ENCODE data around the gene BCAR1. TPM values are rescaled to one million over a fixed set of nuclear protein-coding genes. Genes with fewer than 3 reads are reported as not detected.

BCAR1 gene
- total RNA-seq, 6 experiments from 2014 or later: 29.2 to 108 (median 51.2) TPM

DNA sequence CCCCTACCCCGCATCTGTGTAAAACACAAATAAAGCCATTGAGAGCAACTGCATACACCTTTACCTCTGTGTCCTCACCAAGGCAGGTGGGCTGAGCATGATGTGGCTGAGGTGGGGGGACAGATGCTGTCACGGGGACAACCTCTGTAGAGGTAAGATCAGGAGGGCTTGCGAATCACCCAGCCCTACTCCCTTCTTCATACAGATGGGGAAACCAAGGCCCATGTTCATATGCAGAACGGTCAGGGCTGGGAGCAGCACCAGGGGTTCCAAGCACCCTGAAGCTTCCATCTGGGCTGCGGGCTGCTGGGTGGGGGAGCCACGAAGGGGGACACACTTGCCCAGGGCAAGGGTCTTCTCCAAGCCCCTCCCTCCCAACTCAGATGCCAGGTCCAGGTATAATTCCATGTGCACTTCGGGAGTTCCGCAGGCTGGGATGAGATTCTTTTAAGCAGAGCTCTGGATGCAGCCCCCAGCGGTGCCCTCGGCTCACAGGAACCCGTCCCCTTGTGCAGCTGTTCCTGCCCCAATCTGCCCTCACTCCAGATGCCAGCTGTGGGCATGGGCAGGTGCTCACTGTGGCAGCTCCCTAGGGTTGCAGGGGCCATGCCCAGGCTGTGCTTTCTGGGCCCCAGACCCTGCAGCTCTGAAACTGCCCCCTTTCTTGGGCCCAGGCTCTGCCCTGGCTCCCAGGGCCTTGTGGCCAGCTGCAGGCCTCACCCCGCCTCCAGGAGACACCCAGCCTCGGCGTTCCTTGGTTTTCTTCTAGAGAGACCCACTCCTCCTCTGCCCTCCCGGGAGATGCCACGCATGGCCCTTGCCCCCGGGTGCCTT lies 23.1 kb downstream of the BCAR1 start:
- 92% methylated on average over 4 of the region's 17 CpGs for WGBS (ENCODE audit: insufficient coverage, low coverage, low lambda C conversion rate, missing lambda C conversion rate)
- H3K4me1 ChIP-seq: no peaks in the 10 kb centered on the region
- peaks cover 0 to 26% (median 11%) of the 10 kb centered on the region in 4 donors for H3K36me3 ChIP-seq
- H3K9me3 ChIP-seq: no peaks in the 10 kb centered on the region
- H3K27me3 ChIP-seq: no peaks in the 10 kb centered on the region
- DNase-seq: no peak
- ATAC-seq: no peak
- no peak overlapping the region for H3K27ac ChIP-seq
- no peak overlapping the region for H3K4me3 ChIP-seq
- TF ChIP-seq, protein P1, sequence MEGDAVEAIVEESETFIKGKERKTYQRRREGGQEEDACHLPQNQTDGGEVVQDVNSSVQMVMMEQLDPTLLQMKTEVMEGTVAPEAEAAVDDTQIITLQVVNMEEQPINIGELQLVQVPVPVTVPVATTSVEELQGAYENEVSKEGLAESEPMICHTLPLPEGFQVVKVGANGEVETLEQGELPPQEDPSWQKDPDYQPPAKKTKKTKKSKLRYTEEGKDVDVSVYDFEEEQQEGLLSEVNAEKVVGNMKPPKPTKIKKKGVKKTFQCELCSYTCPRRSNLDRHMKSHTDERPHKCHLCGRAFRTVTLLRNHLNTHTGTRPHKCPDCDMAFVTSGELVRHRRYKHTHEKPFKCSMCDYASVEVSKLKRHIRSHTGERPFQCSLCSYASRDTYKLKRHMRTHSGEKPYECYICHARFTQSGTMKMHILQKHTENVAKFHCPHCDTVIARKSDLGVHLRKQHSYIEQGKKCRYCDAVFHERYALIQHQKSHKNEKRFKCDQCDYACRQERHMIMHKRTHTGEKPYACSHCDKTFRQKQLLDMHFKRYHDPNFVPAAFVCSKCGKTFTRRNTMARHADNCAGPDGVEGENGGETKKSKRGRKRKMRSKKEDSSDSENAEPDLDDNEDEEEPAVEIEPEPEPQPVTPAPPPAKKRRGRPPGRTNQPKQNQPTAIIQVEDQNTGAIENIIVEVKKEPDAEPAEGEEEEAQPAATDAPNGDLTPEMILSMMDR (IDR thresholded peaks at IDR 0.05): no peak
- TF ChIP-seq POLR2A (IDR thresholded peaks at IDR 0.05): no peak
- intact Hi-C loops (cut with DNase I): no loop called here

DNA sequence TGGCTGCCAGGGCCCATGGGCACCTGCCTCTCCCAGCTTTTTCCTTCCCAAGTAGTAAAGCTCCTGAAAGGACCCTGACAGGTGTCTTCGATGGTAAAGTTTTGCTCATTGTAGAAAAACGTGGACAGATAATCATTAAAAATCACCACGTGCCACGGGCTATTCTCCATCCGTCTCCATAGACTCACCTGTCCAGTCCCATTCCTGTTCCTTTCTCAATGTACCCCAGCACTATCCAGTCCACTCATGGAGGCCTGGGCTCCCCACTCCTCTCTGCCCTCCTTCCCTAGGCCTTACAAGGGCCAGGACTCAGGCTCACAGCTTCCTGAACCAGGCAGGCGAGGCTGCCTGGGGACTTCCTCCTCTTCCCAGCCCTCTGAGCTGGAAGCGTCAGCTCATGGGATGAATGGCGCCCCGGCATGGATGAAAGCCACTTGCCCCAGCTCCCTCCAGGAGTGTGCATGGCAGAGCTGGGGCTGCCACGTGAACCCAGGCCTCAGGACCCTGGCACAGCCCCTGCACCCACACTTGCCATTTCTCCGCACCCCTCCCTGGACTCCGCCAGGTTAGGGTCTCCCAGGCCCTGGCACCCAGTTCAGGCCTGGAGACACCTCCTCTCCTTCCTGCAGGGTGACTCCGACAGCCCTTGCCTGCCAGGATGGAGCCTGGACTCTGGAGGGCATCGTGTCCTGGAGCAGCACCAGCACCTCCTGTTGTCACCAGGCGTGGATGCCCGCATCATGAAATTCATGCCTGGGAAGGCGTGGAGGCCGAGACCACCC lies 23.9 kb downstream of the BCAR1 start:
- Histone ChIP-seq H3K36me3 (peaks cover 0 to 20% (median 7%) of the 10 kb centered on the region in 4 donors), H3K4me1 (no peaks in the 10 kb centered on the region), H3K27me3 (no peaks in the 10 kb centered on the region), H3K27ac (no peak overlapping the region), H3K4me3 (no peak overlapping the region), H3K9me3 (no peaks in the 10 kb centered on the region)
- DNase-seq: no peak
- TF ChIP-seq, protein P1 (IDR thresholded peaks at IDR 0.05): no peak
- TF ChIP-seq POLR2A (IDR thresholded peaks at IDR 0.05): no peak
- WGBS (ENCODE audit: insufficient coverage, low coverage, low lambda C conversion rate, missing lambda C conversion rate): 67% methylated on average over 3 of the region's 18 CpGs
- ATAC-seq: peak in 3 of 4 donors; percentile 1 to 8 (median 3)
- intact Hi-C loops (cut with DNase I): no loop called here

DNA sequence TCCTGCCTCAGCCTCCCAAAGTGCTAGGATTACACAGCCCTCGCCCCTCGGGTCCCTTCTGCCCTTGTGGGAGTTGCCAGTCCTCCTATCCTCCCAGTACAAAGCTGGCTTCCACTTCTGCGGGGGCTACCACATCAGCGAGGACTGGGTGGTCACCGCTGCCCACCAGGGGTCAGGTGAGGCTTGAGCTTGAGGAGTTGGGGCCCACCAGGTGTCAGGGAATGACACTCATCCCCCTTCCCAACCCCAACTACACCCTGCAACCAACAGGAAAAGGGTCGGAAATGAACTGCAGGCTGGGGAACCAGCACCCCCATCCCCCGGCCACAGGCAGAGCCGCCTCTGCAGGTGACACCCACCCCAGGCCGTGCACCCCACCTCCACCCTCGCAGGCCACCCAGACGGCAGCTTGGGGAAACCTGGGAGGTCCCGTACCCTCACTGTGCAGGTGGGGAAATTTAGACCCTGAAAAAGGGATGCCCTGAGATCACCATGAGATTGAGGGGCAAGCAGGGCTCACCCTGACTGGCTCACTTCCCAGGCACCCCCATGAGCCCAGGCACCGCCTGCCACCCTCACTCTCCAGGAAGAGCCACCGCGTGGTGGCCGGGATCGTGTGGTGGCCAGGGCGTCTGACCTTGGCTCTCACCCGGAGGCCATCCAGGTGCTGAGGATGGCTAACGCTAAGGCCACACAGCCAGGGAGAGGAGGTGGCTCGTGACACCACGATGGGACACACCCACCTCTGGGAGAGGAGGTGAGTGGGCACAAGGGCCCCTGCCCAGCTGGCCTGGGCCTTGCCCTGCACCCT lies 24.7 kb downstream of the BCAR1 start:
- peaks cover 0 to 19% (median 5%) of the 10 kb centered on the region in 4 donors for H3K36me3 ChIP-seq
- no peaks in the 10 kb centered on the region for H3K9me3 ChIP-seq
- ATAC-seq (peak in 3 of 4 donors; percentile 13 to 33 (median 32)), DNase-seq (no peak)
- intact Hi-C loops (cut with DNase I): no loop called here
- H3K4me3 ChIP-seq: no peak overlapping the region
- 90% methylated on average over 2 of the region's 22 CpGs for WGBS (ENCODE audit: insufficient coverage, low coverage, low lambda C conversion rate, missing lambda C conversion rate)
- H3K27me3 ChIP-seq: no peaks in the 10 kb centered on the region
- no peaks in the 10 kb centered on the region for H3K4me1 ChIP-seq
- no peak overlapping the region for H3K27ac ChIP-seq
- TF ChIP-seq, protein P1 (IDR thresholded peaks at IDR 0.05): no peak
